HUES48 (cell line): Measurements from ENCODE around the gene ARHGAP24.
"Not testable (repeated sequence)": the region's sequence is repeated elsewhere in the genome, so short reads cannot be mapped to it uniquely, and the experiment has no call there.

Experiments
- H3K27ac ChIP-seq: one replicate; pipeline ENCODE4 v1.7.0; 2013; ENCODE audit warnings: low read depth, low read length, inconsistent platforms
- H3K27me3 ChIP-seq: 2 replicates; pipeline ENCODE4 v1.6.1; 2013; ENCODE audit warnings: mild to moderate bottlenecking, low read length; ENCODE audit not compliant: control insufficient read depth, insufficient read depth
- H3K36me3 ChIP-seq: 2 replicates; pipeline ENCODE4 v1.6.1; 2013; ENCODE audit warnings: low read length; ENCODE audit not compliant: control insufficient read depth, insufficient read depth
- H3K4me1 ChIP-seq: 2 replicates; pipeline ENCODE4 v1.6.1; 2013; ENCODE audit warnings: mild to moderate bottlenecking, low read length; ENCODE audit not compliant: control insufficient read depth, insufficient read depth
- H3K4me3 ChIP-seq: 2 replicates; pipeline ENCODE4 v1.5.1; 2013; ENCODE audit warnings: mild to moderate bottlenecking, low read depth, low read length
- H3K9ac ChIP-seq: 2 replicates; pipeline ENCODE4 v1.6.1; 2013; ENCODE audit warnings: mild to moderate bottlenecking, low read depth, low read length, moderate library complexity
- H3K9me3 ChIP-seq: 2 replicates; pipeline ENCODE4 v1.6.1; 2013; ENCODE audit warnings: low read length; ENCODE audit not compliant: control insufficient read depth, insufficient read depth

ARHGAP24 gene

DNA sequence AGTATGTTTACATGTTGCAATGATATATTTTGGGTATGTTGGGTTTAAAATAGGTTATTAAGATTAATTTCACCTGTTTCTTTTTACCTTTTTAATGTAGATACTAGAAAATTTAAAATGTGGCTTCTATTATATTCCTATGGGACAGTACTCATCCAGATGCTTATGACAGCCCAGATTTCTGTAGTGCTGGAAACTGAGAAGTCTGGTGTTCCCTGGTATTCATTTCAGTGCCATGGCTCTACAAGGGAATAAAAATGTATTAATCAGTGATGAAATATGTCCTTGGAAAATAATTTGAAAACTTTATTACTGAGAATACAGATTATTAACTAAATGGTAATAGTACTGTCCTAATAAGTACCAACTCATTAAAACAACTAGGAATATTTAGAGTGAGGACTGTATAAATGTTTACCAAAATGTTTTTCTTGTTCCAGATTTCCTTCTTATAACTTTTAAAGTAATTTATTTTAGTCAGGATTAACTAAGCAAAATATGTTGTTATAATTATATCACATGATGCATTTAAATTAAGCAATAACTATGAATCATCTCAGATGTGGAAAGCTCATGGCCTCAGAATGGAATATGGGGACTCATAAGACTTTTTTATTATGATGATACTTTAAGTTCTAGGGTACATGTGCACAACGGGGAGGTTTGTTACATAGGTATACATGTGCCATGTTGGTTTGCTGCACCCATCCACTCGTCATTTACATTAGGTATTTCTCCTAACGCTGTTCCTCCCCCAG is 25.3 kb downstream of the ARHGAP24 start:
- Histone ChIP-seq H3K27me3 (no peaks in the 10 kb centered on the region), H3K36me3 (no peaks in the 10 kb centered on the region), H3K4me3 (no peak overlapping the region), H3K4me1 (no peaks in the 10 kb centered on the region), H3K27ac (no peak overlapping the region), H3K9me3 (no peaks in the 10 kb centered on the region), H3K9ac (no peak overlapping the region)

DNA sequence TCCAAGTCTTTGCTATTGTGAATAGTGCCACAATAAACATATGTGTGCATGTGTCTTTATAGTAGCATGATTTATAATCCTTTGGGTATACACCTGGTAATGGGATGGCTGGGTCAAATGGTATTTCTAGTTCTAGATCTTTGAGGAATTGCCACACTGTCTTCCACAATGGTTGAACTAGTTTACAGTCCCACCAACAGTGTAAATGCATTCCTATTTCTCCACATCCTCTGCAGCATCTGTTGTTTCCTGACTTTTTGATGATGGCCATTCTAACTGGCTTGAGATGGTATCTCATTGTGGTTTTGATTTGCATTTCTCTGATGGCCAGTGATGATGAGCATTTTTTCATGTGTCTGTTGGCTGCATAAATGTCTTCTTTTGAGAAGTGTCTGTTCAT is 26.2 kb downstream of the ARHGAP24 start:
- H3K4me3 ChIP-seq, H3K9me3 ChIP-seq, H3K4me1 ChIP-seq, H3K27ac ChIP-seq, H3K27me3 ChIP-seq, H3K36me3 ChIP-seq, H3K9ac ChIP-seq: not testable (repeated sequence)

DNA sequence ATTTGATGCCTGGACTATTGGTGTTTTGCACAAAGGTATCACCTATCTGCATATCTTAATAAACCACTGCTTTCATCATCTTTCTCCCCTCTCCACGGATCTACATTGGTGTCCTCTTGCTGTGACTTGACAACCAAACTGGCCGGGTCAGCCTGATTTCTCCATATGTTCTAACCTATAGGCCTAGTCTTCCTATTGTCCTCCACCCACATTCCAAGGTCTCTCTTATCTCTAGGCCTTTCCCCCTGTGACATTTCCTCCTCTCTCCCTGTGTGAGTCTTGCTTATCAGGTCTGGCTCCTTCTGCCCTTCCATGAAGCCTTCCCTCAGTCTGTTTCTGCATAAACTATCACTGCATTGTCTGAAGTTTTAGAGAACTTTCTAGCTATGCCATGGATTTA is 33.7 kb downstream of the ARHGAP24 start:
- no peak overlapping the region for H3K4me3 ChIP-seq
- H3K9ac ChIP-seq, result no peak overlapping the region
- no peaks in the 10 kb centered on the region for H3K27me3 ChIP-seq
- H3K36me3 ChIP-seq, result no peaks in the 10 kb centered on the region
- H3K4me1 ChIP-seq, result no peaks in the 10 kb centered on the region
- no peaks in the 10 kb centered on the region for H3K9me3 ChIP-seq
- no peak overlapping the region for H3K27ac ChIP-seq

DNA sequence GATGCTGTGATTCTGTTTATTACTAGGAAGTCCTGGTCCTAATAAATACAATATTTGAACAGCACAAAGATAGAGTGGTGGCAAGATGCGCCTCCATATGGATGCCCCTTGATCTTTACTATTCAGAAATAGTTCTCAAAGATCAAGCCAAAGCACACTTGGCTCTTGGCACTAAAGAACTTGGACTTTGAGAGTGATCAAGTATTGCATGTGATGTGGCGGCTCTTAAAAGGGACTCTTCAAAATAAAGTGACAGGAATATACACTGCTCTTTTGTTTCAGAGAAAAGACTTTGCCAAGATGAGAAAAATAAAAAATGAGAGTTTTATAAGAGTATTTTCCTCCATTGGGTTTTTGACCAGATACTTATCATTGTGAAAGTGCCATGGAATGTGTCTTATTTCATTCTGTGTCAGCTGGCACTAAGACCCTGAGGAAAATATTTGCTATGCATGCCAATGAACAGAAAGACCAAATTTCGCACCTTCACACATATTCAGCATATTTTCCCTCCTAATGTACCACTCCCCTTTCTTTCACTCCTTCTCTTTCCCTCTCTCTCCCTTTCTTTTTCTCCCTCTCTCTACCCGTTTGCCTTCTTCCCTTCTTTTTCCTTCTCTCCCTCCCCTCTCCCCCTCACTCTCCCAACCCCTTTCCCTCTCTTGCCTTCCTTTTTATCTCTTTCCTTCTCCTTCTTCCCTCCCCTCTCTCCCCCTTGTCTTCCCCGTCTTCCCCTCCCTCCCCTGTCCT is 35.1 kb downstream of the ARHGAP24 start:
- H3K9ac ChIP-seq, result no peak overlapping the region
- H3K36me3 ChIP-seq, result no peaks in the 10 kb centered on the region
- H3K4me1 ChIP-seq, result no peaks in the 10 kb centered on the region
- no peaks in the 10 kb centered on the region for H3K9me3 ChIP-seq
- no peak overlapping the region for H3K4me3 ChIP-seq
- H3K27me3 ChIP-seq, result no peaks in the 10 kb centered on the region
- no peak overlapping the region for H3K27ac ChIP-seq

DNA sequence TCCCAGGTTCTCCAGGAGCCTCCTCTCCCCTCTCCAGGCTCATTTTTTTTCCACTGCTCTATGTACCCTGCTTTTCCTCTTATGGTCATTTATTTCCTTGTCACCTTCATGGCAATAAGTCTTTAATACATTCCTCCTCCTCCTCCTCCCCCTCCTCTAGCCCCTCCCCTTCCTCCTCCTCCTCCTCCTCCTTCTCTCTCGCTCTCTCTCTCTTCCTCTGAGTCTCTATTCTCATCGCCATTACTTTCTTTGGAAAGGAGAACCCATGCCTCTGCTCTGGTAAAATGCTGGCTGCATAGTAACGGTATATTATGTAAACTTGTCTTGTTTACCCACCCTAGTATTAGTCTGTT is 35.7 kb downstream of the ARHGAP24 start:
- Histone ChIP-seq H3K27me3 (no peaks in the 10 kb centered on the region), H3K9me3 (no peaks in the 10 kb centered on the region), H3K4me1 (no peaks in the 10 kb centered on the region), H3K4me3 (no peak overlapping the region), H3K9ac (no peak overlapping the region), H3K27ac (no peak overlapping the region), H3K36me3 (no peaks in the 10 kb centered on the region)

DNA sequence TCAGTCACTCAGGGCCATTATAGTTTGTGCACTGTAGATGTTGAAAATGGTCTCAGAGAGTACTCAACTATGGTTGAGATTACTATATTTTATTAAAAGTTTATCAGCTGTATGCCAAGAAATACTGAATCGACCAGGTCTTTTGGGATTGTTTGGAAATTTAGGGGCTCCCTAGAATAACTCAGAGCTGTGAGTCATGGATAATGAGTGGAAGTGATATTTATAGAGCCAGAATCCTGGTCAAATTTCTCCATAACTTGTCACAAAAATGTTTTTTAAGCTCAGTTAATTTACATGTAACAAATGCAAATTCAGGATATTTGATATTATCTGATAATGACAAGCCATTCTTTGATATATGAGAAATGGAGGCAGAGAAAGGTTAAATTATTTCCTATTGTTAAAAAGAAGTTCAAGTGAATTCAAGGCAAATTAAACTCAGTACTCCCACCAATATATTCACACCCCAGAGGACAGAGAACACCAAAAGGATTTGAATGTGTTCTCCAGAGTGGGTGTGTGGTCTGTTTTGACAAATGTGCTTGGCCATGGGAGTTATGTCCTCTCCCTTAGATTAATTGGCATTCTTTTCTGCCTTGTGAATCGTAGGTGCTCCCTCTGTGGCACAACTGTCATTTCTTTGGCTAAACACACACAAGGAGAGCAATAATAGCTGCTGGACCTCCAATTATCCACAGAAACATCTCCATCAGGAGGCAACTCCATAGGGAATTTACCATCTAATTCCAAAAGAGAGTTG is 37.7 kb downstream of the ARHGAP24 start:
- H3K4me1 ChIP-seq, result no peaks in the 10 kb centered on the region
- no peak overlapping the region for H3K27ac ChIP-seq
- H3K9me3 ChIP-seq, result no peaks in the 10 kb centered on the region
- no peak overlapping the region for H3K4me3 ChIP-seq
- H3K36me3 ChIP-seq, result no peaks in the 10 kb centered on the region
- no peak overlapping the region for H3K9ac ChIP-seq
- no peaks in the 10 kb centered on the region for H3K27me3 ChIP-seq

DNA sequence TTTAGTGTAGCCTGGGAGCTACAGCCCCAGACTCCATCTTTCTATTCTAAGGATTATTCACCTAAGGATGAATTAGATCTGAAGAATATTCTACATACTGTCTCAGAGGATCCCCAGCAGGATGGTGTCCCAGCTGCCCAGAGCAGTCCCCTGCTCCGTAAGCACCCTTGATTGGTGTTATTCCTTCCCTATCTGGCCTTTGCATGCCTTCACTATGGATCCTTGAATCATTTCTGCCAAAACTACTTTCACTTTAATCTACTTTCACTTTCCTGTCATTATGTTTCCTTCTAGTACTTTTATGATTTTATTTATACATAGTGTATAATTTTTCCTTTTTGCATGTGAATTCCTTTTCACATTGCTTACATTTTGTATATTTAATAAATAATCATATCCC is 39.2 kb downstream of the ARHGAP24 start:
- no peaks in the 10 kb centered on the region for H3K27me3 ChIP-seq
- no peaks in the 10 kb centered on the region for H3K9me3 ChIP-seq
- no peak overlapping the region for H3K27ac ChIP-seq
- H3K4me3 ChIP-seq, result no peak overlapping the region
- no peaks in the 10 kb centered on the region for H3K36me3 ChIP-seq
- H3K4me1 ChIP-seq, result no peaks in the 10 kb centered on the region
- H3K9ac ChIP-seq, result no peak overlapping the region

DNA sequence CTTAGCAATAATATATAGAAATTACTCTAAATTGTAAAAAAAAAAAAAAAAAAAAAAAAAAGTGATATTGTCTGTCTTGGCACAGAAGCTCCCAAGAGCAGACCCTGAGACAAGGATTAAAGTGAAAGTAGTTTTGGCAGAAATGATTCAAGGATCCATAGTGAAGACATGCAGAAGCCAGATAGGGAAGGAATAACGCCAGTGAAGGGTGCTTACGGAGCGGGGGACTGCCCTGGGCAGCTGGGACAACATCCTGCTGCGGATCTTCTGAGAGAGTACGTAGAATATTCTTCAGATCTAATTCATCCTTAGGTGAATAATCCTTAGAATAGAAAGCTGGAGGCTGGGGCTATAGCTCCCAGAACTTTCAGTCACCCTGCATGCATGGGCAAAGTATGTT is 39.8 kb downstream of the ARHGAP24 start:
- H3K9me3 ChIP-seq, result no peaks in the 10 kb centered on the region
- H3K36me3 ChIP-seq, result no peaks in the 10 kb centered on the region
- H3K27me3 ChIP-seq, result no peaks in the 10 kb centered on the region
- no peak overlapping the region for H3K4me3 ChIP-seq
- no peaks in the 10 kb centered on the region for H3K4me1 ChIP-seq
- no peak overlapping the region for H3K9ac ChIP-seq
- no peak overlapping the region for H3K27ac ChIP-seq

DNA sequence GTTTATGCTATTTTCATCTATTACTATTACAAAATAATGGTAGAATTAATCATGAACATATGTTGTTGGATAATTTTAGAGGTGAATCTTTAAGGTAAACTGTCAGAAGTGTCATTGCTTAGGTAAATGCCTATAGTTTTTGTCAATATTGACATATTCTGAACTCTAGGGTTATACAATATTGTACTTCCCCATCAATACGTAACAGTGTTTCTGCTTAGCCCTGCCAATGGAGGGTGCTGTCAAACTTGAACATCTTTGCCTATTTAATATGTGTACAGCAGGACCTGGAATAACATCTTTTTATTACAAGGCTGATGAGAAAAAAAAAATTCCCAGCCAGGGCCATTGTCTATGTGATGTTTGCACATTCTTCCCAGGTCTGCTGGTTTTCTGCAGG is 40.8 kb downstream of the ARHGAP24 start:
- H3K9ac ChIP-seq, result no peak overlapping the region
- no peaks in the 10 kb centered on the region for H3K27me3 ChIP-seq
- no peaks in the 10 kb centered on the region for H3K9me3 ChIP-seq
- H3K4me1 ChIP-seq, result no peaks in the 10 kb centered on the region
- no peak overlapping the region for H3K27ac ChIP-seq
- no peak overlapping the region for H3K4me3 ChIP-seq
- no peaks in the 10 kb centered on the region for H3K36me3 ChIP-seq

DNA sequence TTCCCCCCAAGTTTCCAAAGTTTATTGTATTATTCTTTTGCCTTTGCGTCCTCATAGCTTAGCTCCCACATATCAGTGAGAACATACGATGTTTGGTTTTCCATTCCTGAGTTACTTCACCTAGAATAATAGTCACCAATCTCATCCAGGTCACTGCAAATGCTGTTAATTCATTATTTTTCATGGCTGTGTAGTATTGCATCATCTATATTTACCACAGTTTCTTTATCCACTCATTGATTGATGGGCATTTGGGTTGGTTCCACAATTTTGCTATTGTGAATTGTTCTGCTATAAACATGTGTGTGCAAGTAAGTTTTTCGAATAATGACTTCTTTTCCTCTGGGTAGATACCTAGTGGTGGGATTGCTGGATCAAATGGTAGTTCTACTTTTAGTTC is 43.6 kb downstream of the ARHGAP24 start:
- H3K4me1 ChIP-seq, H3K9me3 ChIP-seq, H3K27me3 ChIP-seq, H3K27ac ChIP-seq, H3K4me3 ChIP-seq, H3K9ac ChIP-seq, H3K36me3 ChIP-seq: not testable (repeated sequence)
